Measurements from ENCODE around the gene ACADSB. TPM values are rescaled to one million over a fixed set of nuclear protein-coding genes. Genes with fewer than 3 reads are reported as not detected.

ACADSB gene
- total RNA-seq, 1 donor from 2014 or later = 5.6 TPM

DNA sequence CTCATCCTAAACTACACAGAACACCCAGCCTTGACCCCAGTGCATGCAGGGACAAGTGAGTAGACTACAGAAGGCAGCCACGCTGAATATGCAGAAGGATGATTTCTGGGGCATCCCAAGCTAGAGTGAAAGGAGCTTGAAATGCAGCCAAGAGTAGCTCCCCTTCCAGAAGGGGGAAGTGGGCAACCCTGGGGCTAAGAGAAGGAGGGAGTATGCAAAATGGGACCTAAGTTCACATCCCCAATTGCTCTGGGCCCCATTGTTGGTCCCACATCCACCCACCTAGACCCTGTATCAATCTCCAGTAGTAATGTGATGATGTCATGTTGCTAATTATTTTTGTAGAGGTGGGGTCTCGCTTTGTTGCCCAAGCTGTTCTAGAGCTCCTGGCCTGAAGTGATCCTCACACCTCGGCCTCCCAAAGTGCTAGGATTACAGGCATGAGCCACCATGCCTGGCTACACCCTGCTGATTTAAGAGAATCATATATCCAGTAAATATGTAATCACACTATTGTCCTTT lies 34.2 kb upstream of the ACADSB start:
- DNase-seq (ENCODE audit: low read depth) = no peak
- Histone ChIP-seq H3K27me3 (ENCODE audit: control insufficient read depth, insufficient read depth, low read length) (no peaks in the 10 kb centered on the region), H3K36me3 (ENCODE audit: control insufficient read depth, insufficient read depth, low read length) (no peaks in the 10 kb centered on the region), H3K4me3 (ENCODE audit: low read depth, low read length) (no peak overlapping the region)
- TF ChIP-seq, protein P1, sequence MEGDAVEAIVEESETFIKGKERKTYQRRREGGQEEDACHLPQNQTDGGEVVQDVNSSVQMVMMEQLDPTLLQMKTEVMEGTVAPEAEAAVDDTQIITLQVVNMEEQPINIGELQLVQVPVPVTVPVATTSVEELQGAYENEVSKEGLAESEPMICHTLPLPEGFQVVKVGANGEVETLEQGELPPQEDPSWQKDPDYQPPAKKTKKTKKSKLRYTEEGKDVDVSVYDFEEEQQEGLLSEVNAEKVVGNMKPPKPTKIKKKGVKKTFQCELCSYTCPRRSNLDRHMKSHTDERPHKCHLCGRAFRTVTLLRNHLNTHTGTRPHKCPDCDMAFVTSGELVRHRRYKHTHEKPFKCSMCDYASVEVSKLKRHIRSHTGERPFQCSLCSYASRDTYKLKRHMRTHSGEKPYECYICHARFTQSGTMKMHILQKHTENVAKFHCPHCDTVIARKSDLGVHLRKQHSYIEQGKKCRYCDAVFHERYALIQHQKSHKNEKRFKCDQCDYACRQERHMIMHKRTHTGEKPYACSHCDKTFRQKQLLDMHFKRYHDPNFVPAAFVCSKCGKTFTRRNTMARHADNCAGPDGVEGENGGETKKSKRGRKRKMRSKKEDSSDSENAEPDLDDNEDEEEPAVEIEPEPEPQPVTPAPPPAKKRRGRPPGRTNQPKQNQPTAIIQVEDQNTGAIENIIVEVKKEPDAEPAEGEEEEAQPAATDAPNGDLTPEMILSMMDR (IDR thresholded peaks at IDR 0.05; ENCODE audit: insufficient read depth, low read length, poor library complexity, severe bottlenecking) = no peak

DNA sequence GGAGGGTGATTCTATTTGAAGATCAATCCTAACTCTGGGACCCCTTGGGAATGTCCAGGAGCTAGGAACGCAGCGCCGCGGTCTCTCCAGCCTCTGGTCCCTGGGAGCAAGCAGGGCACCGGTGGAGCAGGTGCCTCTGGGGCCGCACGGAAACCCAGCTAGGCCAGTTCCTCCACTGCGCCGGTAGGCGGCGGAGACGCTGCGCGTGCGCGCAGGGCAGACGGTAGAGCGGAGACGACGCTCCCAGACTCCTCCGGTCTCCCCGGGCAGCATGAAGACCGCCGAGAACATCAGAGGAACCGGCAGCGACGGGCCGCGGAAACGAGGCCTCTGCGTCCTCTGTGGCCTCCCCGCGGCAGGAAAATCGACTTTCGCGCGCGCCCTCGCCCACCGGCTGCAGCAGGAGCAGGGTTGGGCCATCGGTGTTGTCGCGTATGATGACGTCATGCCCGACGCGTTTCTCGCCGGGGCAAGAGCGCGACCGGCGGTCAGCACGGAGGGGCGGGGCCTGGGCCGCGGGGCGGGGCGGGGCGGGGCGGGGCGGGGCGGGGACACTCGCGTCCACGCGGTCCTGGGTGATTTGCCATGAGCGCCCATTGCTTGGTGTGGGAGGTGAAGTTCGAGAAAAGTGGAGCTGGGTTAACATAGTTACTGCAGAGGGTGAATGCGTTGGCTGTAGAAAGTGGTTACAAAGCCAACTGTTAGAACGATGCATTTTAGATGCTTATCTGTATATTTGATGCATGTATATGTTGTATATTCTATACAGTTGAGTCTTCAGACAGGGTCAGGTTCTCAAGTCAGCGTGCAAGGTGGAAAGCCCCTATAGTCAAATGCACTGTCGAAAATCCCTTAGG lies 28.4 kb upstream of the ACADSB start, which contains the start of gene PSTK:
Gene PSTK, plus strand, starts transcription at position 193 of the 857 bp plus-strand sequence. Its CDS starts 79 bp downstream, at position 272.
- TF ChIP-seq, protein P1 (IDR thresholded peaks at IDR 0.05; ENCODE audit: insufficient read depth, low read length, poor library complexity, severe bottlenecking) = peak; percentile 97
- H3K27me3 ChIP-seq (ENCODE audit: control insufficient read depth, insufficient read depth, low read length) = no peaks in the 10 kb centered on the region
- peak within 1 kb of the TSS; percentile 67 for H3K4me3 ChIP-seq (ENCODE audit: low read depth, low read length)
- peak; percentile 54 for DNase-seq (ENCODE audit: low read depth)
- no peaks in the 10 kb centered on the region for H3K36me3 ChIP-seq (ENCODE audit: control insufficient read depth, insufficient read depth, low read length)

DNA sequence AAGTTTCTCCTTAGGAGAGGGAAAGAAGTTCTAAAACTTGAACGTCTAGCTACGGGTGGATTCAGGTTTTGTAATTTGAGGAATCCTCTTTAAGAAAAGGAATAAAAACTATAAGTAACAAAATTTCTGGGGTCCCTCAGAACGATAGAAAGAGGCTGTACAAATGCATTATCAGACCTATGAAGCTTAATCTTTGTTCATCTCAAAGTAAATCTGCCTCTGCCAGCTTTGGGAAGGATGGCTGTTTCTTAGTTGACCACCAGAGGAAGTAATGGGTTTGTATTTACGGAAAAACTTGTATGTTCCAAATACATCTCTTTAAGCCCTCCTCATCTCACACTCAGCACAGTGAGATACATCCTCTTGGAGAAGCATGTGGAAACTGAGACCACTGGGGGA lies 27.7 kb upstream of the ACADSB start:
- no peak for DNase-seq (ENCODE audit: low read depth)
- Histone ChIP-seq H3K4me3 (ENCODE audit: low read depth, low read length) (peak overlapping the region; percentile 67), H3K27me3 (ENCODE audit: control insufficient read depth, insufficient read depth, low read length) (no peaks in the 10 kb centered on the region), H3K36me3 (ENCODE audit: control insufficient read depth, insufficient read depth, low read length) (no peaks in the 10 kb centered on the region)
- TF ChIP-seq, protein P1 (IDR thresholded peaks at IDR 0.05; ENCODE audit: insufficient read depth, low read length, poor library complexity, severe bottlenecking) = peak; percentile 38

DNA sequence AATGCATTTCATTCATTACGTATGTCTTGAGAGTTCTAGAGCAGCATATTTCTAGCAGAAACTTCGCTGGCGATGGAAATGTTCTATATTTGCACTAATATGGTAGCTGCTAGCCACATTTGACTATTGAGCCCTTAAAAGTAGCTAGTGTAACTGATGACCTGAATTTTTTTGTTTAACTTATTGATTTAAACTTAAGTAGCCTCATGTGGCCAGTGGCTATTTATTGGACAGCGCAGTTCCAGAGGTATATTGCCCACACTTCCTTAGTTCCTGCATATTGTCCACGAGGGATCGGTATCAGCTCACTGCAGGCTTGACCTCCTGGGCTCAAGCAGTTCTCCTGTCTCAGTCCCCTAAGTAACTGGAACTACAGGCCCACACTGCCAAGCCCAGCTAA lies 24.9 kb upstream of the ACADSB start:
- no peak overlapping the region for H3K4me3 ChIP-seq (ENCODE audit: low read depth, low read length)
- no peaks in the 10 kb centered on the region for H3K36me3 ChIP-seq (ENCODE audit: control insufficient read depth, insufficient read depth, low read length)
- TF ChIP-seq, protein P1 (IDR thresholded peaks at IDR 0.05; ENCODE audit: insufficient read depth, low read length, poor library complexity, severe bottlenecking) = no peak
- no peaks in the 10 kb centered on the region for H3K27me3 ChIP-seq (ENCODE audit: control insufficient read depth, insufficient read depth, low read length)
- DNase-seq (ENCODE audit: low read depth) = no peak

DNA sequence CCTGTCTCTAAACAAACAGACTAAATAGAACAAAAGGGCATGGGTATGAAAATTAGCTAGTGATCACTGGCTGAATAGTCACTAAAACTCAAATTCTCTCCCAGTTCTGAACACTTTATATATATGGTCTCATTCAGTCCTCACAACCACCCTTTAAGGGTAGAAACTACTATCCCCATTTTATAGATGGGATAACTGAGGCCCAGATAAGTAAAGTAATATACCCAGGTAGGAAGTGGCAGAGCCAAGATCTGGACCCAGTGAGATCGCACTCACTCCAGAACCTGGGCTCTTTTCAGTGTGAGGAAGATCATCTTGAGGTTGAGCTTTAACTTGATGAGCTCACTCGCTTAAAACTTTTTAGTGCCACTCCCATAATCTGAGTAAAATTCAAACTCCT lies 24.1 kb upstream of the ACADSB start:
- Histone ChIP-seq H3K27me3 (ENCODE audit: control insufficient read depth, insufficient read depth, low read length) (no peaks in the 10 kb centered on the region), H3K4me3 (ENCODE audit: low read depth, low read length) (no peak overlapping the region), H3K36me3 (ENCODE audit: control insufficient read depth, insufficient read depth, low read length) (no peaks in the 10 kb centered on the region)
- DNase-seq (ENCODE audit: low read depth) = no peak
- TF ChIP-seq, protein P1 (IDR thresholded peaks at IDR 0.05; ENCODE audit: insufficient read depth, low read length, poor library complexity, severe bottlenecking) = no peak
